ENCODE results near the gene CYP11A1.

DNA sequence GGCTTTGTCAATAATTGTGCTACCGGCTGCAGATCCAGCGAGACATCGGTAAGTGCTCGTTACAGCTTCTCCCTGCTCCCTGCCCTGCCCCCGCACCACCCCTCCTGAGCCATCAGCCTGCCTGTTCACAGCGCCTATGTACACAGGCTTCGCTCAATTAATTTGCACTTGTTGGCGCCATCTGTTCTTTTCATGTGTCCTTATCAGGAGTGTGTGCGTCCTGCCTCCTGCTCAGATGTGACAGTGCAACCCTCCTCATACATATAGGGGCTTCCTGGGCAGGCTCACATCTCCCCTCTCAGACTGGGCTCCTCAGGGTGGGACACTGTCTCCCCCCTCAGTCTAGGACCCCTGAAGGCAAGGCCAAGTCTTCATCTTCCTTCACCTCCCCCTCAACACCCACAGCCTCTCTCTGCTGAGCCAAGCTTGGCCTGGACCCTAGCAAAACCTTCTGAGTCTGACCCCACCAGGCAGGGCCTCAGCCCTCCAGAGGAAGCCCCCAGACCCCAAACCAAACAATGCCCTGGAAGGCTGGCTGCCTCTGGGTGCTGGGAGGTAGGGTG is 54.9 kb downstream of the CYP11A1 start:
- TF ChIP-seq POLR2AphosphoS5 (IDR thresholded peaks at IDR 0.05; ENCODE audit: low read depth, low read length) (no peak), POLR2A (IDR thresholded peaks at IDR 0.05; ENCODE audit: low read depth, low read length) (no peak)

All from GM12892 (cell line).